ENCODE results near the gene PTX3. TPM values are rescaled to one million over a fixed set of nuclear protein-coding genes. Genes with fewer than 3 reads are reported as not detected.

PTX3 gene
- total RNA-seq, 1 donor from 2014 or later, result 14.0 TPM

Other genes starting within 250 kb of the PTX3 start
- 14.3 TPM for gene VEPH1, start 66.6 kb downstream of the PTX3 start, total RNA-seq

Data from temporal lobe (tissue), 1 donor.